Chondrocyte (in vitro differentiated cells): ENCODE data around the gene DYNLRB2. TPM values are rescaled to one million over a fixed set of nuclear protein-coding genes. Genes with fewer than 3 reads are reported as not detected.

Experiments used
- DNase-seq: peaks from one replicate; pipeline ENCODE4 v3.0.0; 2021; ENCODE audit warnings: mixed read lengths, low spot score
- H3K27ac Mint-ChIP-seq: one replicate; pipeline ENCODE4 v1.8.0; 2021; ENCODE audit warnings: mild to moderate bottlenecking, moderate library complexity, mixed read lengths; ENCODE audit not compliant: unreplicated experiment
- H3K27me3 Mint-ChIP-seq: 2 replicates; pipeline ENCODE4 v1.8.0; 2021; ENCODE audit warnings: low read depth, mixed read lengths
- H3K36me3 Mint-ChIP-seq: 2 replicates; pipeline ENCODE4 v1.8.0; 2021; ENCODE audit warnings: low read depth, mixed read lengths
- H3K4me1 Mint-ChIP-seq: 2 replicates; pipeline ENCODE4 v1.8.0; 2021; ENCODE audit warnings: low read depth, mild to moderate bottlenecking, mixed read lengths
- H3K4me3 Mint-ChIP-seq: one replicate; pipeline ENCODE4 v1.8.0; 2021; ENCODE audit warnings: mild to moderate bottlenecking, moderate library complexity, mixed read lengths; ENCODE audit not compliant: unreplicated experiment
- H3K9me3 Mint-ChIP-seq: 2 replicates; pipeline ENCODE4 v1.8.0; 2021; ENCODE audit warnings: low read depth, mixed read lengths
- total RNA-seq: library from RNA; stranded (reverse); gene quantifications from 3 replicates; pipeline ENCODE4 v1.2.1, GENCODE V29; 2021
- TF ChIP-seq, protein P1 (sequence below): fragments of 200-600 bp; sonication (generic); IDR thresholded peaks from 2 replicates; pipeline ENCODE4 v1.5.0; 2021; ENCODE audit warnings: antibody characterized with exemption, mild to moderate bottlenecking, moderate library complexity

Gene DYNLRB2
- total RNA-seq, 1 donor from 2014 or later = not detected

DNA sequence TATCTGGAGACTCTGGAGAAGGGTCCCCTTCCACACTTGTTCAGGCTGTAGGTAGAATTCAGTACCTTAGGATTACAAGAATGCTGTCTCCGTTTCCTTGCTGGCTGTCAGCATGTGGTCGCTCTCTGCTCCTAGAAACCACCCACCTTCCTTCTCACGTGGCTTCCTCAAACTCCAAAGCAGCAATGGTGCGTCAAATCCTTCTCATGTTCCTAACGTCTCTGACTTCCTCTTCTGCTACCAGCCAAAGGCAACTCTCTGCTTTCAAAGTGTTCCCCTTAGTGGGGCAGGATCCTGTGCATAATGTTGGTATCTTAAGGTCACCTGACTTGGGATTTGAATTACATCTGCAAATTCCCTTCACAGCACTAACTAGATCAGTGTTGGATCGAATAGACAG, 30.9 kb upstream of the DYNLRB2 start:
- TF ChIP-seq, protein P1, sequence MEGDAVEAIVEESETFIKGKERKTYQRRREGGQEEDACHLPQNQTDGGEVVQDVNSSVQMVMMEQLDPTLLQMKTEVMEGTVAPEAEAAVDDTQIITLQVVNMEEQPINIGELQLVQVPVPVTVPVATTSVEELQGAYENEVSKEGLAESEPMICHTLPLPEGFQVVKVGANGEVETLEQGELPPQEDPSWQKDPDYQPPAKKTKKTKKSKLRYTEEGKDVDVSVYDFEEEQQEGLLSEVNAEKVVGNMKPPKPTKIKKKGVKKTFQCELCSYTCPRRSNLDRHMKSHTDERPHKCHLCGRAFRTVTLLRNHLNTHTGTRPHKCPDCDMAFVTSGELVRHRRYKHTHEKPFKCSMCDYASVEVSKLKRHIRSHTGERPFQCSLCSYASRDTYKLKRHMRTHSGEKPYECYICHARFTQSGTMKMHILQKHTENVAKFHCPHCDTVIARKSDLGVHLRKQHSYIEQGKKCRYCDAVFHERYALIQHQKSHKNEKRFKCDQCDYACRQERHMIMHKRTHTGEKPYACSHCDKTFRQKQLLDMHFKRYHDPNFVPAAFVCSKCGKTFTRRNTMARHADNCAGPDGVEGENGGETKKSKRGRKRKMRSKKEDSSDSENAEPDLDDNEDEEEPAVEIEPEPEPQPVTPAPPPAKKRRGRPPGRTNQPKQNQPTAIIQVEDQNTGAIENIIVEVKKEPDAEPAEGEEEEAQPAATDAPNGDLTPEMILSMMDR = no peak
- Mint-ChIP-seq H3K27ac (no peak overlapping the region), H3K4me1 (no peaks in the 10 kb centered on the region), H3K36me3 (no peaks in the 10 kb centered on the region), H3K4me3 (no peak overlapping the region), H3K27me3 (peaks cover 7% of the 10 kb centered on the region), H3K9me3 (no peaks in the 10 kb centered on the region)
- no peak for DNase-seq

DNA sequence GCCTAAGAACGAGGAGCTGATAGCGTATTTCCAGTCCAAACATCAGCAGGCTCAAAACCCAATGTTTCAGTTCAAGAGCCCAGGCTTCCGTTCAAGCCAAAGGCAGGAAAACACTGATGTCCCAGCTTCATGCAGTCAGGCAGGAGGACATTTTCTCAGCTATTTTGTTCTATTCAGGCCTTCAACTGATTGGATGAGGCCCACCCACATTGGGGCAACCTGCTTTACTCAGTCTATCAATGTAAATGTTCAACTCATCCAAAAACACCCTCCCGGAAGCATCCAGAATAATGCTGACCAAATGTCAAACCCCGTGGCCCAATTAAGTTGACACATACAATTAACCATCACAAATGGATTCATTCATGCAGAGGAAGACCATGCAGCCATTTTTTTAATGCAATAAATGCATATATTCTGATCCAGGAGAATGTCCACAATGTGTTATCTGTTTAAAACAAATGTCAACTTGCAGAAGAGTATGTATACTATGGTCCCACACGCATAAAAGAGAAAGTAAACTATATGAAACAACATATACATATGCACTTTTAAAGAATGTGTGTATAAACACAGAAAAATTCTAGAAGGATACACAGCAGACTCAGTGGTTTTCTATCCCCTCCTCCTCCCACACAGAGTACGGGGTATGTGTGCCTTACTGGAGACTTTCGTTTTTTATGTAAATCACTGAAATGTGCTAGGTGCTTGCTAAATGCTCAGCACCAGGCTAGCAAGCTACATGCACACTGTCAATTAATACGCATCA, 28.8 kb upstream of the DYNLRB2 start:
- Mint-ChIP-seq H3K9me3 (no peaks in the 10 kb centered on the region), H3K4me1 (no peaks in the 10 kb centered on the region), H3K27ac (no peak overlapping the region), H3K36me3 (no peaks in the 10 kb centered on the region), H3K4me3 (no peak overlapping the region), H3K27me3 (peaks cover 12% of the 10 kb centered on the region)
- TF ChIP-seq, protein P1 = no peak
- no peak for DNase-seq

DNA sequence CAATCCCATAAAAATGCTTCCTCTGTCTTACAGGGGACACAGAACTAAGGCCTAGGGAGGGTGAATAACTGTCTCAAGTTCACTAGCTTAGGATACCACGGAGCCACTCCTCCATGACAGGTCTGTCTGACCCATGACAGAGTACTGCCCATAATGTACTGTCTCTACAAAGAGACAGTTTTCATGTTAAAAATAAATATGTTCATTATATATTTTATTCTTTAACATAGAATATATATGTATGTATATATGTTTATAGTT, 28.3 kb upstream of the DYNLRB2 start:
- no peak for DNase-seq
- no peaks in the 10 kb centered on the region for H3K36me3 Mint-ChIP-seq
- peaks cover 15% of the 10 kb centered on the region for H3K27me3 Mint-ChIP-seq
- no peaks in the 10 kb centered on the region for H3K9me3 Mint-ChIP-seq
- H3K4me3 Mint-ChIP-seq = no peak overlapping the region
- H3K27ac Mint-ChIP-seq = no peak overlapping the region
- no peaks in the 10 kb centered on the region for H3K4me1 Mint-ChIP-seq
- TF ChIP-seq, protein P1 = no peak

DNA sequence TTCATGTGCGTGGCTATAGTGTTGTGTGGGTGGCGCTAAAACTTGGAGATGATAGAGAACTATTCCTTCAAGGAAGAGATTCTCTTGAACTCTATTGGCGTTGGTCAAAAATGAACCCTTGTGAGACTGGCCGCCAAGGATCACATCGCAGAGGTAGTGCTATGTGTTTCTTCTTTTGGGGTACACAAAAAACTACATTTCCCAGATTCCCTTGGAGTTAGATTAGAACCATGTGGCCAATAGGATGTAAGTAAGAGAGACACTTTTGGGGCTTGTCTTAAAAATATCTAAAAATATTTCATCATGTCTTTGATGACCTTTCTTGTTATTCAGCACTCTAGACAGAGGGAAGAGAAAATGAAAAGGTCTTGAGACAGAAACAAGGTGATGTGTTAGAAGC, 25.4 kb upstream of the DYNLRB2 start:
- Mint-ChIP-seq H3K27ac (no peak overlapping the region), H3K9me3 (no peaks in the 10 kb centered on the region), H3K27me3 (peaks cover 18% of the 10 kb centered on the region), H3K36me3 (no peaks in the 10 kb centered on the region), H3K4me3 (no peak overlapping the region), H3K4me1 (no peaks in the 10 kb centered on the region)
- TF ChIP-seq, protein P1 = no peak
- DNase-seq = no peak

DNA sequence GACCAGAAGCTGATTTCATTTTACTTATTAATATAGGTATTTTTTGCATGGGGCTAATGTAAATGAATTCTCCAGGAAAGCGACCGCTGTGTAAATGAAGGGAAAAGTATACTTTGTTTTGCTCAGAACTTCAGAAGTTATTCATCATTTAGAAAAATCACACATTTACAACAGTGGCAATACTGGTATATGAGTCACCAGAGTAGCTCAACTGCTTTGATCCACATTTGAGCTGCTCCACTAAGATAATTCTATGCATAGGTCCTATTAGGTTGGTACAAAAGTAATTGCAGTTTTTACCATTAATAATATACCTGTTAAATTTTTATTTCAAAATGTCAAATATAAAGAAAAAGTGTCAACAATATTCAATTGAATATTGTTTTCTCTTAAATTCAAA, 22.9 kb upstream of the DYNLRB2 start:
- H3K4me3 Mint-ChIP-seq = no peak overlapping the region
- no peaks in the 10 kb centered on the region for H3K4me1 Mint-ChIP-seq
- H3K27ac Mint-ChIP-seq = no peak overlapping the region
- H3K36me3 Mint-ChIP-seq = no peaks in the 10 kb centered on the region
- TF ChIP-seq, protein P1 = no peak
- DNase-seq = no peak
- H3K27me3 Mint-ChIP-seq = peaks cover 32% of the 10 kb centered on the region
- H3K9me3 Mint-ChIP-seq = no peaks in the 10 kb centered on the region
